ENCODE results near the gene ADGRB3. TPM values are rescaled to one million over a fixed set of nuclear protein-coding genes. Genes with fewer than 3 reads are reported as not detected.

The ADGRB3 gene
- total RNA-seq, 1 experiment from 2014 or later: 7.7 TPM

DNA sequence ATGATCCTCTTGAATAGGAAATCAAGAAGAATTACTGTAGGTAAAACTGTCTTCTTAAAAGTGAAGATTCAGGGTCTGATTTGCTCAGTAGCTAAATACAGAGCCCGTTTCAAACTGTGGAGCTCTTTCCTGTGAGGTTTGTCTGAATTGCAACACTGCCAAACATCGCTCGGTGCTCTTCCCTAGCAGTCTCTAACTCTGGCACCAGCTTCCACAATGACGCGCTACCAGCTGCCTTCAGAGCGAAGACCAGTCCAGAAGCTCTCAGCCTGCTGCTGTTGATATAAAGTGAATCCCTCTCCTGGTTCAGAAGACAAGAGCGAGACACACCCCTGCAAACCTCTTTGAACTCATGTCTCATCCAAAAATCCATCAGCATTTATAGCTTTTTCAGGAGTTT is 714.7 kb downstream of the ADGRB3 start:
- Histone ChIP-seq H3K4me1 (ENCODE audit: insufficient read depth, low read length, poor library complexity, severe bottlenecking) (no peaks in the 10 kb centered on the region), H3K9me3 (ENCODE audit: low read depth, low read length, poor library complexity, severe bottlenecking) (no peaks in the 10 kb centered on the region), H3K36me3 (ENCODE audit: insufficient read depth, low read length, poor library complexity, severe bottlenecking) (no peaks in the 10 kb centered on the region), H3K4me3 (ENCODE audit: low read depth, low read length, poor library complexity, severe bottlenecking) (no peak overlapping the region), H3K27ac (ENCODE audit: low read depth, low read length, poor library complexity, severe bottlenecking) (no peak overlapping the region), H3K27me3 (replicated peaks; ENCODE audit: insufficient read depth, low read depth, low read length, poor library complexity) (no peaks in the 10 kb centered on the region)
- TF ChIP-seq, protein P1, sequence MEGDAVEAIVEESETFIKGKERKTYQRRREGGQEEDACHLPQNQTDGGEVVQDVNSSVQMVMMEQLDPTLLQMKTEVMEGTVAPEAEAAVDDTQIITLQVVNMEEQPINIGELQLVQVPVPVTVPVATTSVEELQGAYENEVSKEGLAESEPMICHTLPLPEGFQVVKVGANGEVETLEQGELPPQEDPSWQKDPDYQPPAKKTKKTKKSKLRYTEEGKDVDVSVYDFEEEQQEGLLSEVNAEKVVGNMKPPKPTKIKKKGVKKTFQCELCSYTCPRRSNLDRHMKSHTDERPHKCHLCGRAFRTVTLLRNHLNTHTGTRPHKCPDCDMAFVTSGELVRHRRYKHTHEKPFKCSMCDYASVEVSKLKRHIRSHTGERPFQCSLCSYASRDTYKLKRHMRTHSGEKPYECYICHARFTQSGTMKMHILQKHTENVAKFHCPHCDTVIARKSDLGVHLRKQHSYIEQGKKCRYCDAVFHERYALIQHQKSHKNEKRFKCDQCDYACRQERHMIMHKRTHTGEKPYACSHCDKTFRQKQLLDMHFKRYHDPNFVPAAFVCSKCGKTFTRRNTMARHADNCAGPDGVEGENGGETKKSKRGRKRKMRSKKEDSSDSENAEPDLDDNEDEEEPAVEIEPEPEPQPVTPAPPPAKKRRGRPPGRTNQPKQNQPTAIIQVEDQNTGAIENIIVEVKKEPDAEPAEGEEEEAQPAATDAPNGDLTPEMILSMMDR (conservative IDR thresholded peaks at IDR 0.05; ENCODE audit: low read depth, low read length): no peak
- no peak for TF ChIP-seq EZH2 (IDR thresholded peaks at IDR 0.05; ENCODE audit: borderline replicate concordance, low read depth, low read length, poor library complexity, severe bottlenecking)
- no peak for DNase-seq (ENCODE audit: low spot score)
- intact Hi-C loops (cut with micrococcal nuclease; ENCODE audit: unreplicated experiment): no loop called here
- POLR2A ChIA-PET (ENCODE audit: low non-redundant PET): no interaction called here
- BruUV-seq (replicated peaks): no TSS peak
- CTCF ChIA-PET: no interaction called here

DNA sequence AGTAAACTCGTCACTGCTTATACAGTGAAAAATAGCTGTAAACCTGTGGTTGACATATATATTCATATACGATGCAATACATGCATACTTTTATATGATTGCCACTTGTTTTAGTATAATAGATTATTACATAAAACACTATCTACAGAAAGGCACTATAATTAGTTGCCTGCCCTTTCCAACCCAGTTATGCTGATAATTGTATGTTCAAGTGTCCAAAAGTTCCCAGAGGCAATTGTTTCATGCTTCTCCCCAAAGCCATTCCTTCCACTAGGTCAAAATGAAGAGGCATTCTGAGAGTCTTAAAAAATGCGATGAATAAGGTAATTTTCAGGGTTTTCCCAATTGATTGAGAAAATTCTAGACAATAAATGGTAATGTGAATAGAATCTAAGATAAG is 727.1 kb downstream of the ADGRB3 start:
- ChIA-PET POLR2A (ENCODE audit: low non-redundant PET) (no interaction called here), CTCF (no interaction called here)
- intact Hi-C loops (cut with micrococcal nuclease; ENCODE audit: unreplicated experiment): no loop called here
- H3K27ac ChIP-seq (ENCODE audit: low read depth, low read length, poor library complexity, severe bottlenecking): no peak overlapping the region
- TF ChIP-seq, protein P1 (conservative IDR thresholded peaks at IDR 0.05; ENCODE audit: low read depth, low read length): no peak
- TF ChIP-seq EZH2 (IDR thresholded peaks at IDR 0.05; ENCODE audit: borderline replicate concordance, low read depth, low read length, poor library complexity, severe bottlenecking): no peak
- H3K36me3 ChIP-seq (ENCODE audit: insufficient read depth, low read length, poor library complexity, severe bottlenecking): no peaks in the 10 kb centered on the region
- no peaks in the 10 kb centered on the region for H3K27me3 ChIP-seq (replicated peaks; ENCODE audit: insufficient read depth, low read depth, low read length, poor library complexity)
- no peak overlapping the region for H3K4me3 ChIP-seq (ENCODE audit: low read depth, low read length, poor library complexity, severe bottlenecking)
- no TSS peak for BruUV-seq (replicated peaks)
- no peak for DNase-seq (ENCODE audit: low spot score)
- no peaks in the 10 kb centered on the region for H3K4me1 ChIP-seq (ENCODE audit: insufficient read depth, low read length, poor library complexity, severe bottlenecking)
- no peaks in the 10 kb centered on the region for H3K9me3 ChIP-seq (ENCODE audit: low read depth, low read length, poor library complexity, severe bottlenecking)

DNA sequence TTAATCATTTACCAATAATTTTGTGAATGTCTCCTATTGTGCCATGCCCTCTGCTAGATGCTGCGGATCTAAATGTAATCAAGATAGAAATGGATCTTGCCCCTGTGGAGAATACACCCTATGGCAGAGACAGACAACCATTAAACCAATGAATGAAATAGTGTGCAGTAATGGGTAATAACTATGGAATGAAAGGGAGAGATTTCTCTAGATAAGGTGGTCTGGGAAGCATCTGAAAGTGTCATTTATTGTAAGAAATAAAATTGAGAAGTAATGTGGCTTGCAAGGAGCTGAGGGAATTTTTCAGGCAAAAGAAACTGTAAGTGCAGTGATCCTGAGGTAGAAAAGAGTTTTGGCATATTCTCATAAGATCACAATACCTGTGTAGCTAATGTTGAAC is 731.7 kb downstream of the ADGRB3 start:
- ChIA-PET POLR2A (ENCODE audit: low non-redundant PET) (no interaction called here), CTCF (no interaction called here)
- H3K9me3 ChIP-seq (ENCODE audit: low read depth, low read length, poor library complexity, severe bottlenecking): no peaks in the 10 kb centered on the region
- TF ChIP-seq, protein P1 (conservative IDR thresholded peaks at IDR 0.05; ENCODE audit: low read depth, low read length): no peak
- TF ChIP-seq EZH2 (IDR thresholded peaks at IDR 0.05; ENCODE audit: borderline replicate concordance, low read depth, low read length, poor library complexity, severe bottlenecking): no peak
- H3K27ac ChIP-seq (ENCODE audit: low read depth, low read length, poor library complexity, severe bottlenecking): no peak overlapping the region
- no peak overlapping the region for H3K4me3 ChIP-seq (ENCODE audit: low read depth, low read length, poor library complexity, severe bottlenecking)
- H3K36me3 ChIP-seq (ENCODE audit: insufficient read depth, low read length, poor library complexity, severe bottlenecking): no peaks in the 10 kb centered on the region
- no peaks in the 10 kb centered on the region for H3K4me1 ChIP-seq (ENCODE audit: insufficient read depth, low read length, poor library complexity, severe bottlenecking)
- DNase-seq (ENCODE audit: low spot score): no peak
- intact Hi-C loops (cut with micrococcal nuclease; ENCODE audit: unreplicated experiment): no loop called here
- no peaks in the 10 kb centered on the region for H3K27me3 ChIP-seq (replicated peaks; ENCODE audit: insufficient read depth, low read depth, low read length, poor library complexity)
- no TSS peak for BruUV-seq (replicated peaks)

Data from A673 (cell line).